Measurements from ENCODE around the gene MRPL27. TPM values are rescaled to one million over a fixed set of nuclear protein-coding genes. Genes with fewer than 3 reads are reported as not detected.
"Not testable (repeated sequence)": the region's sequence is repeated elsewhere in the genome, so short reads cannot be mapped to it uniquely, and the experiment has no call there.

MRPL27 gene
- total RNA-seq, 2 donors from 2014 or later = 68.6 to 78.5 TPM

DNA sequence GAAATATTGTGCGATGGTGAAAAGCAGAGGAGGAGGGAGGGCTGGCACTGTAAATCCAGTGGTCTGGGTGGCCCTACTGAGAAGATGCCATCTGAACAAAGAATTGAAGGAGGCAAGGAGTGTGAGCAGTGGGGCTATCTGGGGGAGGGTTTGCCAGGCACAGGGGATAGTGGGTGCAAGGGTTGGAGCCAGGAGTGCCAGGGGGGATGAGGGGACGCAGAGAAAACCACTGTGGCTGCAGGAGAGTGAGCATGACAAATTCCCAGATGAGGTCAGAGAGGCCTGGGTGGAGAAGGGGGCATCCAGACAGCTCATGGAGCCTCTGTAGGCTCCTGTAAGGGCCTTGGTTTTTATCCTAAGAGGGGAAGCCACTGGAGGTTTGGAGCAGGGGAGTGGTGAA, 22.3 kb downstream of the MRPL27 start:
- DNase-seq (no peak), ATAC-seq (no peak)
- intact Hi-C loops (cut with DNase I) = no loop called here

DNA sequence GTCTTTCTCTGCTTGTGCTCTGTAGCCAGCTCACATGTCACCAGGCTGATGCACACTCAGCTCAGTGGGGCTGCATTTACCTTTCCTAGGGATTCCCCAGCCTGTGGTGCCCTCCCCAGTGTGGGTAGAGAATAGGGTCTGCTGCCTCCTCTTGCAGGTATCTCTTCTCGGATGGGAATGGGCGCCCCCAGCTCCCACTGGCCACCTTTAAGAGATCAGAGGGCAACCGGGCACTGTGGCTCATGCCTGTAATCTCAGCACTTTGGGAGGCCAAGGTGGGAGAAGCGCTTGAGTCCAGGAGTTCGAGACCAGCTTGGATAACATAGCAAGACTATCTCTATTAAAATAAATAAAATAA, 23.8 kb downstream of the MRPL27 start:
- ATAC-seq = no peak
- DNase-seq = no peak
- intact Hi-C loops (cut with DNase I) = no loop called here

DNA sequence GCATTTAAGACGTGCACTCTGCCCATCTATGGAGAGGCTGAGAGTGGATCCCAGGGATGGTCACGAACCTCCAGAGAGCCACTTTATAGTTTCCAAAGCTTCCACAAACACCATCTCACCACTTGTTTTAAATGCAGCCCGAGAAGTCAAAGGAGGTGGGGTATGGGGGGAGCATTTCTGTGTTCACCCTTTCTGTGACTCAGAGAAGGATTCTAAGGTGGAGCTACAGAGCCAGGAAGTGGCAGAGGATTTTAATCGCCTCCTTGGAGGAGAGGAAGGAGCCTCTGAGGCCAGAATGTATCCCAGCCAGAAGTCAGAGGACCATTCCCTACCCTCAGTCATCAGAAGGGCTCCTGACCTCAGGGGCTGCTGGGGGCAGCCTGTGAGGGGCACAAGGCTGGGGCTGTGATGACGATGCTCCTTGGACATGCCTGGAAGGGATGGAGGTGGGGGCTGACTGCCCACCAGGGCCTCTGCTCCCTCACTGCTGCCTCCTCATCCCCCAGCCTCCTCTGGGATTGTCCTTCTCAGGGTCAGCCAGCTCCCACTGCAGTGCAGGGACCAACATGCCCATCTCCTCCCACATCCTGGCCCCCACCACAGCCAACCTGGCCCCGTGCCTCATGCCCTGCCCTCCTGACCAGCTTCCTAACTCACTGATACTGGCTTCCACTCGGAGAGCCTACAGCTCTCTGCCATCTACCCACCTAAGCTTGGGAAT, 24.3 kb downstream of the MRPL27 start:
- DNase-seq (peak; percentile 4), ATAC-seq (no peak)
- intact Hi-C loops (cut with DNase I) = no loop called here

DNA sequence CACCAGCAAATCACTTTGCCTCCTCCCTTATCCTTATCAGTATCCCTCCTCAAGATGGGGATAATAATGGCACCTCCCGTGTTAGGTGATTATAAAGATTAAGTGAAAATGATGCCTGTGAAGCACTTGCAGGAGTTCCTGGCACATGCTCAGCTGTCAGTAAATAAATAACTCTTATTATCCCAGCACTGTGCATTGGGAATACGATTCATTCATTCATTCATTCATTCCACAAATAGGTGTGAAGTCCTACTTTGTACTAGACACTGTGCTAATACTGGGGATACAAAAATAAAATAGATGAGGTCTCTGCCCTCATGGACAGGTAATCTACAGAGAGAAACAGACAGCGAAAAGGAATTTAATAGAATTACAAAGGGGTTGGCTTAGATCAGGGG, 25.1 kb downstream of the MRPL27 start:
- no peak for ATAC-seq

DNA sequence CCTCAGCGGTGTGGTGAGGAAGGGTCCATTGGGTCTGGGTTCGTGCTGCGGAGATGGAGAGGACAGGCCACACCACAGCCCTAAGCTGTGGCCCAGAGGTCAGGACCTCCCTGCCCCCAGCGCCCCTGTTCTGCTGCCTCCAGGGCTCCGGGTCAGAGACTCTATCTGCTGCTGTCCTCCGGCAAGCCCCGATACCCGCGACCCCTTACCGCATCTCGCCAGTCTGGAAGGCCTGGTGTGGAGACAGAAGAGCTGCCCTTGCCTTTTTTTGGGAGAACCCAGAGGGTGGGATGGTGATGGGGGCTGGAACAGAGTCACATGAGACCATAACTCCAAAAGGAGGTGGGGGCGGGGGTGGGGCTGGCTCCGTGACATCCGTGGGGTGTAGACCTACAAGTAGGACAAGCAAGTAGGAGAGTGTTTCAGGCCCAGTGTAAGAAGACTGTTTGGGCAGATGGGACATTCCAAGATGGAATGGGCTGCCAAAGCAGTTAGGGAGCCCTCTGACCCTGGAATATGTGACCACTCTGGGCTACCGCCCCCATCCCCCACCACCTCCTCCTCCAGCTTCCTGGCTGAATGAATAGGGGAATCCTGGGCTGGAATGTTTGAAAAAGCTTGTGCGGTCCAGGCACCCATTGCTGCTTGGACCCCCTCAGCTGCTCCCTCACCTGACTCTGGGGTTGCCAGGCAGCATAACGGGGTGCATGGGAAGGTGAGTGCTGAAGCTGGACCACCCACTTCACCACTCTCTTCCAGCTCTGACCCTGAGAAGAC, 25.7 kb downstream of the MRPL27 start:
- intact Hi-C loops (cut with DNase I) = no loop called here
- ATAC-seq (peak in 1 of 2 donors; percentile 1), DNase-seq (no peak)

More for the DNA sequence above, 25.1 kb downstream of the MRPL27 start:
- DNase-seq = no peak
- intact Hi-C loops (cut with DNase I) = no loop called here

DNA sequence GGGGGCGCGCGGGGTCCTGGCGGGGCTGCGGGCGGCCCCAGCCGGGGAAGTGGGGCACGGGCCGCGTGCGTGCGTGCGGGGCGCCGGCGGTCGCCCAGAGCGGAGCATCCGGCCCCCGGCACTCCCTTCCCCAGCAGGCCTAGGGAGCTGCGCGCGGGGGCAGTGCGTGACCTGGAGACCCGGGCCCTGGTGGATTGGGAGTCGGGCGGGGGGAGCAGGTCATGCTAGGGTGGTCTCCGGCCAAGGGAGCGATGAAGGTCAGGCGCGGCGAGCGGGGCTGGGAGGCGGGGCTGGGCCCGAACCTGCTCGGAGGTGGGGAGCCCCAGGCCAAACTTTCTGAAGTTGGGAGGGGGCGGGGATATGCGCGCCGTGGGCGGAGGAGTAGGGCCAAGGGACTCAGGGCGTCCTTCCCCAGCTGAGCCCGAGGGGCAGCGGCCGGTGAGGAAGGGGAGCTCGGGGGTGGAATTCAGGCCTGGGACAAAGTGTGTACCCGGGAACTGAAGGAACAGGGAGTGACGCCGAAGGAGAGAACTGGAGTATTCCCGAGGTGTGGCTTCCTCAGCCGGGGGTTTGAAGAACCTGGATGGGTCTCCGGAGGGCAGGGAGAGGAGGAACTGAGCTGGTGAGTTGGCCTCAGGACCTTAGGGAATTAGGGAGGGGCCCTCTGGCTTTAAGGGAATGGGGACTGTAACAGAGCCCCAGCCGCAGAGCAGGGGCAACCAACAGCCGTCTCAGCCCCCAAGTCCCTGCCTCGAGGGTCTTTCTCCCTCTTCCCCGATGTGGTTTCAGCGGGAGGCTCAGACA, 26.5 kb downstream of the MRPL27 start:
- peak; percentile 42 to 64 for ATAC-seq
- intact Hi-C loops (cut with DNase I) = no loop called here
- DNase-seq = peak; percentile 48

DNA sequence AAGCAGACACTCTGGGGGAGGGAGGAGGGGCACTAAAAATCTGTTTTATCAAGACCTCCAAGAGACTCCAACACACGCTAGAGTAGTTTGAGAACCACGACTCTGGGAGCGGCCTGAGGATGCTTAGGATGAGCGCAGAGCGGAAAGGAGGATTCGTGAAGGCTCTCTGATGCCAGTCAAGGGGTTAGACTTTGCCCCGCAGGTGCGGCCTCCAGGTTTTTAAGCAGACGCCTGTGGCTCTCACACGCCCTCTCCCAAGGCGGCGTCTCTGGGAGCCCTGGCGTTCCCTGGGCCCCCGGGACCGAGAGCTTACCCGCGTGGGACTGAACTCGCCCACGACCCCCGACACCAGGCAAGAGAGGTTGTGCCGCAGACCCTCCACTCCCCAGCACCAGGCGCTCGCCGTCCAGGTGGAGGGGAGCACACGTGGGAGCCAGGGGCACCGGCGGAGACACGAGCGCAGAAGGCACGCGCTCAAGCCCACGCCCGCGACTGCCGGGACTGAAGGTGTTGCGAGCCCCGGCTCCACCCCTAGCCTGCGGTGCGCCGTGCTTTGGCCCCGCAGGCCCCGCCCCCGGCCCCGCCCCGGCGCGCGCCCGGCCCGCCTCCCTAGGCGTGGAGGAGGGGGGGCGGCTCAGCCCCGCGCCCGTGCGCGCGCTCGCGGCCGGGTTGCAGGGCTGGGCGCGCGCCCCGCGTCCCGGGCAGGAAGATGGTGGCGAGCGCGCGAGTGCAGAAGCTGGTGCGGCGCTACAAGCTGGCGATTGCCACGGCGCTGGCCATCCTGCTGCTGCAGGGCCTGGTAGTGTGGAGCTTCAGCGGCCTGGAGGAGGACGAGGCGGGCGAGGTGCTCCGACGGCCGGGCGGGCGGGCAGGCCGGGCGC, 27.3 kb downstream of the MRPL27 start, which contains the start of gene XYLT2:
XYLT2 (plus strand) TSS at position 695 of the 881 bp plus-strand sequence; CDS start at position 710, 15 bp downstream.
- intact Hi-C loops (cut with DNase I) = no loop called here
- peak; percentile 89 for DNase-seq
- peak; percentile 96 to 98 for ATAC-seq

DNA sequence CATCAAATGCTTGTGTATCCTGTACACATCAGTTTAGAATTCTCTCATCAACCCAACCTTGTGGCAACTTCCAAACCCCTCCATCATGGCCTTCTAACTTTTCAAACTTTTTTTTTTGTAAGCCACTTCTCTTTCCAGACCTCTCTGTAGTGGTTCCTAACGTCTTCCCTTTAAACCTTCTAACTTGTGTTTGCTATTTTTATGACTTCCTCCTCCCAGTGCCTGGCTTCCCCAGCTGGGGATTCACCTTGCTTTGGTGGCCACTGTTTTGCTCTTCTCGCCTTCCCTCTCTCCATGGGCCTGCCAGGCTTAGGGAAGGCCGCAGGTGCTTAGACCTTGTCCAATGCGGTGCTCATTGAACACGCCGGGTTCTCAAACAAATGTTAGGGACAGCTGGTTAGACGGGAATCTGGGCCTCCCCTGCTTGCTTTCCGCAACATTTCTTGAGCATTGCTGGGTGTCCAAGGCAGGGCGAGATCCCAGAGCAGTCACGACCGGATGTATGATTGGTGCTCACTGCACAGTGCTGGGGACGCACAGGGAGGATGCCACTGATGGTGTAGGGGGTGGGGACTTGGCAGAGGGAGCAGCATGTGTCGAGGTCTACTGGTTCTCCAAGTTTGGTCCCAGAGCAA, 28.1 kb downstream of the MRPL27 start:
- peak in 1 of 2 donors; percentile 4 for ATAC-seq
- intact Hi-C loops (cut with DNase I) = no loop called here
- DNase-seq = no peak

DNA sequence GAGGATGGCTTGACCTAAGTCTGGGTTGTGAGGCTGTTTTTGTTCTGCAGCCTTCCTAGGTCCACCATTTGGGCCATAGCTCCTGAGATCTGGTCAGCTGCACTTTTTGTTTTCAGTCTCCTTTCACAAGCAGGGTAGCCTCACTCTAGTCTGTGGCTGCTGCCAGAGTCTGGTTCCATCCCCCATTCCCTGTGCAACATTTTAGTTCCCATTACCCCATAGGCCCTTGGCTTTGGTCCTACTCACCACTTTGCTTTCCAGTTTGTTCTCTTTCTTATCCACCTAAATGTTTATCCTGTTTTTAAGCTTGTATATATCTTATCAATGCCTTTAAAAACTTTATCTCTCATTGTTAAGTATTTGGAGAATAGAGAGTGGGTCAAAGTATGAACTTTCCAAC, 33.6 kb downstream of the MRPL27 start:
- peak in 1 of 2 donors; percentile 59 for ATAC-seq
- intact Hi-C loops (cut with DNase I) = no loop called here
- DNase-seq = no peak

DNA sequence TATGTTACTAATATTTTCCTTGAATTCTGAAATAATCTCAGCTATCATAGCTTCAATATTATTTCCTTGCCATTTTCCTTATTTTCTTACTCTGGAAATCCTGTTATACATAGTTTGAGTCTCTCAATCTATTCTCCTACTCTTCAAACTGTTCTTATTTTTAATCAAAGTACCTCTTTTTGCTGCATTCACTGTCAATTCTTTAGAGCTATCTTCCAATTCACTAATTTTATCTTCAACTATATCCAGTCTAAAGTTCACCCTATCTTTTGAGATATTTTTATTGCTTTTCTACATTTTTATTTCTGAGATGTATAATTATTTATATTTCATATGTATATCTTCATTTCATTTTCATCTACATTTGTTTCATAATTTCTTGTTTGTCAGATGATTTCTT, 34.3 kb downstream of the MRPL27 start:
- no peak for ATAC-seq
- intact Hi-C loops (cut with DNase I) = no loop called here
- DNase-seq = no peak

DNA sequence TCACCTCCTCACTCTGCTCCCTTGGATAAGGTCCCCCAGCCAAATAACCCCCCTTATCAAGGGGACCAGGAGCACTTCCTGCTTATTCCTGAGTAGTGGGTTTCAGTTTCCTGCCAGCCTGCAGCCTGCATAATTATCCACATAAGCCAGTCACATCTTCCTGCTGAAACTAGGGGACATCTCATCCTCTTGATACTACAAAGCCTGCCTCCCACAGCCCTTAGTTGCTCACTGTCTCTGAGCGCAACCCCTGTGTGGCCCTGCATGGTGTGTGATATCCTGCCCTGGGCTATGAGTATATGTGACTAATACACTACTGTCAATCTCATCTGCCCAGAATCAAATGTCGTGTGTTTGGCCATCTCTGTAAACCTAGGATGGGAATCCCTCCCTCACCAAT, 35.0 kb downstream of the MRPL27 start:
- no peak for DNase-seq
- ATAC-seq = no peak
- intact Hi-C loops (cut with DNase I) = no loop called here

DNA sequence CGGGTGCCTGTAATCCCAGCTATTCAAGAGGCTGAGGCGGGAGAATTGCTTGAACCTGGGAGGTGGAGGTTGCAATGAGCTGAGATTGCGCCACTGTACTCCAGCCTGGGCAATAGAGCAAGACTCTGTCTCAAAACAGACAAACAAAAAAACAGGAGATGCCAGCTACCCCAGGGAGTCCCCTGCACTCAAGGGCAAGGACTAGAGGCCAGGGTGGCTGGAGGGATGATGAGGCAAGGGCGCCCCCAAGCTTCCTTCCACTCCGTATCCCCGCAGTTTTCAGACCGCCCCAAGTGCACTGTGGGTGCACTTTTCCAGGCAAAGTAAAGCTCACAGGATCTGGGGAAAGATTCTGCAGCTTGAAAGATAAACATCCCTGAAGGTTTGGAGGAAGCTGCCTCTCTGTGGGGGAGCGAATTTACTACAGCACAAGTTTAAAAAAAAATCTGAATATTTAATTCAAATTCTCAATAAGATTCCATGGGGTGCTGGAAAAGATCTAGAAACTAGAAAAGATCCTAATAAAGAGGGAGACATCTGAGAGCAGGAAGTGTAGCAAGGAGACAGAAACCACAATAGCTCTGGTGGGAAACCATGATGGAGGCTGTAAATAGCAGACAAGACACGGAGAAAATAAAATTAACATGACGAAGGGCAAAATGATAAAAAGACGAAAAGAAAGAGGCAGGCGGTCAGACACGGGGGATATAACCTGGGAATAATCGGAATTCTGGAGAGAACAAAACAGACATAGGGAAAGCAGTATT, 39.5 kb downstream of the MRPL27 start:
- intact Hi-C loops (cut with DNase I); ATAC-seq; DNase-seq: not testable (repeated sequence)

DNA sequence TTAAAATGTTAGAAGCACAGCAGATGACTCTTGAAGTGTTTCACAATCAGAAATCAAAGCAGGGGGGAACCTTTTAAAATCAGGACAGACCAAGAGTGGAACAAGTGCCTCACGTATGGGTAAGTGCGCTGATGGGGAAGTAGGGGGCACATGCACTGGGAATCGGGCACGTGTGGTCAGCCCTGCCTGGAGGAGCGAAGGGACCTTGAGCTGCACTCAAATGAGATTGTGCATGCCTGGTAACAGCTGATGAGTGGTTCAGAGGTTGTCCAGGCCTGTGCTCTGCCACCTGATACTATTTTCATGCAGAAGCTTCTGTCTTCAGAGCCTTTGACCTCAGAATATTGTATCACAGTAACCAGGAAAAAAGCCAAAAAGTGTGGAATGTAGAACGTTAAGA, 40.8 kb downstream of the MRPL27 start:
- DNase-seq (no peak), ATAC-seq (peak; percentile 54 to 93)
- intact Hi-C loops (cut with DNase I) = no loop called here

DNA sequence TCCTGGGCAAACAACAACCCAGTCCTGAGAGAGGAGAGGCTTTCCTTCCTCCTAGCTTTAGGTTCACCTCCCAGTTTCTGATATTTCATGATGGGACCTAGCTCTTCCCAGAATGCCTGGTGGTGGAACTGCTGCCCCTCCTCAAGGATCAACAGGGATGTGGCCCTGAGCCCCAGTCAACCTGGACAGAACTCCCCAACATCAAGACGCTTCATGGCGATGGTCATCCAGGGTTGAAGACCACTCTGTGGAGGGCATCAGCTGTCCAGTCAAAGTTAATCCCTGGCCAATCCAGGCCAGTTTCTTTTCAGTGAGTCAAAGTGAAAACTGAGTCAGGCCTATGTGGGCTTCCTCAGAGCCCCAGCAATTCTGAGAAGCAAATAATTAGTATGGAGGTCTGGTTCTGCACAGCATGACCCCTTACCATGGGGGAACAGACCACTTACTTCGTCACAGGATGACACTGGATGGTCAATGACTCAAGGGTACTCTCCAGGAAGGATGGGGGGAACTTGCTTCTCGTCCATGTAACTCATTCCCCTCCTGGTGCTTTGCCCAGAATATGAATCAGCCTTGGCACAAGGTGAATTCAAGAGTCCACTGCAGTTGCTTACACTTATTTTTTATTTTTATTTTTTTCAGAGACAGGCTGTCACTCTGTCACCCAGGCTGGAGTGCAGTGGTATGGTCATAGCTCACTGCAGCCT, 41.7 kb downstream of the MRPL27 start:
- no peak for DNase-seq
- ATAC-seq = peak in 1 of 2 donors; percentile 85
- intact Hi-C loops (cut with DNase I) = no loop called here

DNA sequence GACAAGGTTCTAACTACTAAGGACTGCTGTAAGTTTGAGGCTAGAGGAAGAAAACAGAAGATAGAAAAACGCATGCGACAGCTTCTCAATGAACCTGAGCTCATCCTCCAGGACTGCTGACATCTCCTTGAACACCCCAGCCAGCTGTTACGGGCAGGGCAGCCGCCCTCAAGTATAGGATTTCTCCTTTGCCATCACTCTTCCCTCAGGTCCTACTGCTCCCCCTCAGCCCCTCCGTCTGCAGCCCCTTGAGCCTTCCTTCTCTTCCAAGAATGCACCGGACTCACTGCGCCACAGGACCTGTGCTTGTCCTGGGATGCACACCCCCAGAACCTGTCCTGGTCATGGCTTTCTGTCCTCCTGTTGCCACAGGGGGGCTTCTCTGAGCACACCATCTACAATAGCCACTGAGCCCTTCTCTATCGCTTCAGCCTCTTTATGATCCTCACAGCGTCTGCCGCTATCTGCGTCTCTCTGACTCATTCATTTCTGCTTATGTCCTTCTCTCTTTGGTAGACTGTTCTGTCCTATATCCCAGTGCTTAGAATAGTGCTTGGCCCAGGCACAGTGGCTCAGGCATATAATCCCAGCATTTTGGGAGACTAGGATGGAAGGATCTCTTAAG, 42.7 kb downstream of the MRPL27 start:
- ATAC-seq = no peak

DNA sequence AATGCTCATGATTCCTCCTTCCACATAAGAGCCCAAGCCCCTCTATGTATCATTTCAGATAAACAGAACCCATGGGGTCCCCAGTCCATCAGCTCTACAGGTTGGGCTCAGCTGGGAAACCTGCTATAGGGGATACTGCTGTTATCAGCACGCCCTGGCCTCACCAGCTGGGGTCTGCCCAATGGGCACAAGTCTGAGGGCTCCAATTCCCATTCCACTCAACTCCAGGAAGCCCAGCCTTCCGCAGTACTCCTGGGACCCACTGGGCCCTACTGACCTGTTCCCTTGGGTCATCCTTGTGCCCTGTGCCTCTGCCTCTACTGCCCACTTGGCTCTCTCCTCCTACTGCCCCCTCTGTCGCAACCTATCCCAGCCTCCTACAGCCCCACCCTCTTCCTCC, 43.3 kb downstream of the MRPL27 start:
- ATAC-seq = peak in 1 of 2 donors; percentile 27
- no peak for DNase-seq
- intact Hi-C loops (cut with DNase I) = no loop called here

More for the DNA sequence above, 42.7 kb downstream of the MRPL27 start:
- intact Hi-C loops (cut with DNase I) = no loop called here
- DNase-seq = no peak
